ENCODE results near the gene TMEM135.

The TMEM135 gene

DNA sequence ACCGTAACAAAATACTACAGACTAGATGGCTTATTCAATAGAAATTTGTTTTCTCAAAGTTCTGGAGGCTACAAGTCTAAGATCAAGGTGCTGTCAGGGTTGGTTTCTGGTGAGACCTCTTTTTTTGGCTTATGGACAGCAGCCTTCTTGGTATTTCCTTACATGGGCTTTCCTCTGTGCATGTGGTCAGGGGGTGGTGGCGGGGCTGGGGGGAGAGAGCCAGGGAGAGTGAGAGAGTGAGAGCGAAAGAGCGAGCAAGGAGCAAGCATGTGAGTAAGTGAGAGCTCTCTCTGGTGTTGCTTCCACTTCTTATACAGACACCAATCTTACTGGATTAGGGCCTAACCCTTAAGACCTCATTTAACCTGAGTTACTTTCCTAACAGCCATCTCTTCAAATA lies 181.5 kb downstream of the TMEM135 start:
- in situ Hi-C loops (cut with HindIII; ENCODE audit: low pct_ligation_motif_present, low pct_unique_long_range_greater_than_20kb, low sequenced_read_pairs) = no loop called here
- no peak for DNase-seq

DNA sequence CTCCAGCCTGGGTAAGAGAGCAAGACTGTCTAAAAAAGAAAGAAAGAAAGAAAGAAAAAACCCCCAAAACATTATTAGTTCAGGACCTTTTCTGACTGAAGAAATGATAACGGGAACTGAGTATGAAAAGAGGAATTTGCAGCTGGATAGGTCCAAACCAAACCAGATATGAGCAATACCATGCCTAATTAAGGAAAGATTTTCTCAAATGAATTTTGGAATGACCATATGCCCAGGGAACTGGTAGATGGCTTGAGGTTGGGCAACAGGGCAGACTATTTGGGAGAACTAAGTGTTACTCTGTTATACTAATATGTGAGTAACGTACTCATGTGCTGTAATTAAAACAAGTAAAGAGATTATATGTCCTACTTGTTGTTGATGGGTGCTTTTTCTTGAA lies 186.1 kb downstream of the TMEM135 start:
- DNase-seq = no peak
- in situ Hi-C loops (cut with HindIII; ENCODE audit: low pct_ligation_motif_present, low pct_unique_long_range_greater_than_20kb, low sequenced_read_pairs) = no loop called here

DNA sequence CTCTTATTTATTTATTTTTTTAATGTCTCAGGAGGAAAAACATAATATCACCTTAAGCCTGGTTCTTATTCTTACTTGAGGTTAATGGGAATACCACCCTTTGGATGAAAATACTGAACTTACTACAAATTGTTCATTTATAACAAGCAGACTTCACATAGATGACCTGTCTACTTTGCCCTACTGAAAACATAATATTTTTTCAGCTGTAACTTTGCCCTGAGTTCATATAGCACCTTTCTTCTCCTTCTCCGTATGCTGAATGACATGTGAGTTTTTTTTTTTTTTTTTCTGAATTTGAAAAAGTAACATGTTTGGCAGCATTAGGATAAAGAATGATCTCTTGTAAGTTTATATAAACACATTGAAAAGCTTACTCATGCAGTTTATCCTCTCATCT lies 186.8 kb downstream of the TMEM135 start:
- DNase-seq = no peak
- in situ Hi-C loops (cut with HindIII; ENCODE audit: low pct_ligation_motif_present, low pct_unique_long_range_greater_than_20kb, low sequenced_read_pairs) = no loop called here

DNA sequence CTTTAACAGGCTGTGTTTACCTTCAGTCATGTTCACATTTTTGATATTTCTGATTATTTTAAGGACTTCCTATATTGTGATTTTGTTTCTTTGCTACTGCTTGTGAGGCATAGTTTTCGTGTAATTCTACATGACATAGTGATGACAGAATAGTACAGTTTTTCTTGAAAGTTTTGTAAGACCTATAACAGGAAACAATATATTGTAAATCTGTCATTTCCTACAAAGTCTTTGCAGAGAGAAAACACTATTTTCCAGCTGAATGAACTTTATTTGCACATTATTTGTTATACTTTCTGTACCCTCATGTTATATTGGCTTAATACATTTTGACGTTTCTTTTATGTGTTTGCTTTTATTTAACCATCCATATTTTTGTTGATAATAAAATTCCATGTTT lies 191.1 kb downstream of the TMEM135 start:
- DNase-seq = no peak
- in situ Hi-C loops (cut with HindIII; ENCODE audit: low pct_ligation_motif_present, low pct_unique_long_range_greater_than_20kb, low sequenced_read_pairs) = no loop called here

DNA sequence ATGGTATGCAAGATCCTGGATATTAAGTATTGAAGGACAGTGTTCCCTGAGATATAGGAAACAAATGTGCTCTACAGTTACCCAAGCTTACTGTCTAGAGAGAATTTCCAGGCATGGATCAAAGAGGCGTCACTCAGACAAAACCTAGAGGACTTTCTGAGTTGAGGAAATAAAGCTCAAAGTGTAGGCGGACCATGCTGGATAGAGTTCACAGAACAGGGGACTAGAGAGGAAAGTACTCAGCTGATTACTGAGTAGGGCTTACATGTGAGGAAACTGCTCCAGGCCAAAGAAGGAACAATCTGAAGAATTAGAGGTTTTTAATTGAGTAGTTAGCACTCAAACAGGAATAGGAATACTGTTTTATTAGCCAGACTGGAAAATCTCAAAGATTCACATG lies 193.3 kb downstream of the TMEM135 start:
- in situ Hi-C loops (cut with HindIII; ENCODE audit: low pct_ligation_motif_present, low pct_unique_long_range_greater_than_20kb, low sequenced_read_pairs) = no loop called here
- DNase-seq = no peak

DNA sequence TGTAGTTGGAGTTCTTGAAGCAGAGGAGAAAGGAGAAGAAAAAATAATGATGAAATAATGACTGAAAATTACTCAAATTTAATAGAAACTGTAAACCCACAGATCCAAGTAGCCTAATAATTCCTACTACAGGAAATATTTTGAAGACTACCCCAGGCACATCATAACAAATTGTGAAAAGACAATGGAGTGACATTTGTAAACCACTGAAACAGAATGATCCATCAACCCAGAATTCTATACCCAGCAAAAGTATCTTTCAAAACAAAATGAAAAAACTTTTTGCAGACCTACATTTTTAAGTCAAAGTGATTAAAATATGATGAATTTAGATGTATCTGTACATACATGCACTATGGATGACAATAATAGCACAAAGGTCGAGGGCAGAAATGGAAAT lies 194.6 kb downstream of the TMEM135 start:
- DNase-seq = no peak
- in situ Hi-C loops (cut with HindIII; ENCODE audit: low pct_ligation_motif_present, low pct_unique_long_range_greater_than_20kb, low sequenced_read_pairs) = no loop called here

DNA sequence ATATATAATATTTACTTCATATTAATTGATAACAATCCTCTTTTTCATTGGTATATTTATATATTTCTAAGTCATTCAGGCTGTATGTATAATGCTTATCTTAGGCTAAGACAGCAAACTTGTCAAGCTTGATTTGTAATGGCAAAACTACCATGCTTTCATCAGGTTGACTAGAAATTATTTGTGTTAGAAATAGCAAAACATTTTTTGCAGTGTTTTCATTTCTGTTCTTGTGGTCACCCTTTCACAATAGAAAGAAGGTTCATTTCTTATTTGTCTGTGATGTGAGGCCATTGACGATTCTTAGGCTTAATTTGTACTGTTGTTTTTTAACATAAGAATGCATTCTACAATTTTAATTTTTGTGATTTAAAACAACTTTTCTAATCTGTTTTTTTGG lies 197.6 kb downstream of the TMEM135 start:
- no peak for DNase-seq
- in situ Hi-C loops (cut with HindIII; ENCODE audit: low pct_ligation_motif_present, low pct_unique_long_range_greater_than_20kb, low sequenced_read_pairs) = no loop called here

DNA sequence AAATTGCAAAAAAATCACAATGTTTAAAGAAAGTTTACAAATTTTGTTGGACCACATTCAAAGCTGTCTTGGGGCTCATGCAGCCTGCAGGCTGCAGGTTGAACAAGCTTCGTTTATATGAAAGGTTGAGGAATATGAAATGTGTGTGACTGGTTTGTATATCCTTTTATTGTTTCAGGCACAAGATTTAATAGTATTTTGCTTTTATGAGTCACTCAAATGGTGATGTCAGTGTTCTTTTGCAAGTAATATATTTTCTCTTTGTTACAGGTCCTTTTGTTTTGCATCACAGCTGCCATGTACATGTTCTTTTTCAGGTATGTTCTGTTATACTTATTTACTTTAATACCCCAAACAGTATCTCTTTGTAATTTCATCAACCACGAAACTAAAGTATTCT lies 198.6 kb downstream of the TMEM135 start:
- in situ Hi-C loops (cut with HindIII; ENCODE audit: low pct_ligation_motif_present, low pct_unique_long_range_greater_than_20kb, low sequenced_read_pairs) = no loop called here
- DNase-seq = no peak

DNA sequence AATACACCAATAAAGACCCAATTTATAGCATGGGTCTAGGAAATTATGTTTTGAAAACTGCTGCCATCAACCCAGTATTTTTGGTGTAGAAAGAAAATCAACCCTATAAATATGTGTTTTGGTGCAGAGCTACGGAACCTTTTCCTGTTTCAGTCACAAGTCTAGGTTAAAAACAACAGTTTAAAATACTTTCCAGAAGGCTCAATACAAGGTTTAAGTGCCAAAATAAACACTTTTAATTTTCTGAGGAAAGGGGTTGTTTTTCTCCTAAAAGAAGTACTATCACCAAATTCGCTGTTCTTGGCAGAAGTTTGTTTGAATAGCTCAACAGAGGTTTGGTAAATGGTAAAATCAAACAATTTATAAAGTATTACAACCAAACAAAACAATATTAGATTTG lies 201.3 kb downstream of the TMEM135 start:
- in situ Hi-C loops (cut with HindIII; ENCODE audit: low pct_ligation_motif_present, low pct_unique_long_range_greater_than_20kb, low sequenced_read_pairs) = no loop called here
- DNase-seq = no peak

DNA sequence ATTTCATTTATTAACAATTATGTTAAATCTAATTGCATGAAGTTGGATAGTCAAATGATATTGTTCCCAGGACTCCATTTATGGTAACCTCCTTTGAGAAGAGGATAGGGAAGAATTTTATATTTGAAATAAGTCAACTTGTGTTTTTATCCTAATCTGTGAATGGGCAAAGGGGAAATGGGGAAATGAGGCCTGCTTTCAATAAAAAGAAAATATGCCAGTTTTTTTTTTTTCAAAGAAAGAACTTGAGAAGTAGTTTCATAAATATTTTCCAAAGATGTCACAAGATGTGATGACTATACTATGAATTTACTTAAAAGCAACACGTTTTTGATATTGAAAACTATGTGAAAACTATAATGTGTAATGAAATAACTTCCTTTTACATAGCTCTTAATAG lies 201.8 kb downstream of the TMEM135 start:
- in situ Hi-C loops (cut with HindIII; ENCODE audit: low pct_ligation_motif_present, low pct_unique_long_range_greater_than_20kb, low sequenced_read_pairs) = no loop called here

DNA sequence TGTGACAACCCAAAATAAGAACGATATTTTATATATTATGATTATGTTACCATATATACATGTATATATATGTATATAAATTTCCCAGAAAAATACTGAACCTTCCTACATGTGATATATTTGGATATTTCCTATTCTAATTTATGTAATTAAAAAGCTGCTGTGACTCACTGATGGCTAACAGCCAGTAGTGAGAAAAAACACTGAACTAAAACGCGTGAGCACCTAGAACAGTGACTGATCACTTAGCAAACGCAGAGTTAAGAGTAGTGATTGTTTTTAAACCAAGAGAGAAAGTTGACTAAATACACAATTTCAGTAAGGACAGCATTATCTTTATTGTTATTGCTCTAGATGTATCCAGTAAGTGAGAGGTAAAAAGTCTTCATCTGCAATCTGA lies 213.8 kb downstream of the TMEM135 start:
- no peak for DNase-seq
- in situ Hi-C loops (cut with HindIII; ENCODE audit: low pct_ligation_motif_present, low pct_unique_long_range_greater_than_20kb, low sequenced_read_pairs) = no loop called here

More for the DNA sequence above, 201.8 kb downstream of the TMEM135 start:
- DNase-seq = no peak

DNA sequence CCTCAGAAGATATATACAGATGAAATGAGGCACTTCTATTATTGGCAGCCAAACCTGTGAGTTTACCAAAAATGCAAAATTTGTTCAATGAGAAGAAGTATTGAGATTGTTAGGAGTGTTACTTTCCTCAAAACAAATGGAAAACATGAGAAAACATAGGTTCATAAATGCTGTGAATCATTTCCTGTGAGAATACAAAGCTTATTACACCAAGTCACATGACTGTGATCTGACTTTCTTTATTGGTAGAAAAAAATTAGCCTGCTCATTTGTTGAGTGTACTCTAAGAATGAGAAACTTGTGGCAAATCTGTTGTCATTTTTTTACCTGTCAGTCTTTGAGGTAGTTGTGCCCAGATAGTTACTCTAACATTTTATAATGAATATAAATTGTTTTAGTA lies 215.1 kb downstream of the TMEM135 start:
- in situ Hi-C loops (cut with HindIII; ENCODE audit: low pct_ligation_motif_present, low pct_unique_long_range_greater_than_20kb, low sequenced_read_pairs) = no loop called here
- no peak for DNase-seq

DNA sequence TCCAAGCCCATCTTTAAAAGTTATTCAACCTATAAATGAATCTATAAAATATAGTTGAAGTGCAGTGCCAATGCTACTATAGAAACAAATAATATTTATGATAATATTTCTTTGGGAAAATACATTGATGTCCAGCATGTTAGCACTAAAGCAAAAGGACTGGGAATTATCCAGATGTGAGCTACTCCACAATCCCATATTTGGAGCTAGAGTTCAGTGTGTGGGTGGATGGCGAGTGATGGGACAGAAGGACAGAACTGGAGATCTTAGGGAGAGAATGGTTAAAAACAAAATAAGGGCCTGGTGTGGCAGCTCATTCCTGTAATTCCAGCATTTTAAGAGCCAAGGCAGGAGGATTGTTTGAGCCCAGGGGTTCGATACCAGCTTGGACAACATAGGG lies 216.8 kb downstream of the TMEM135 start:
- in situ Hi-C loops (cut with HindIII; ENCODE audit: low pct_ligation_motif_present, low pct_unique_long_range_greater_than_20kb, low sequenced_read_pairs) = no loop called here

DNA sequence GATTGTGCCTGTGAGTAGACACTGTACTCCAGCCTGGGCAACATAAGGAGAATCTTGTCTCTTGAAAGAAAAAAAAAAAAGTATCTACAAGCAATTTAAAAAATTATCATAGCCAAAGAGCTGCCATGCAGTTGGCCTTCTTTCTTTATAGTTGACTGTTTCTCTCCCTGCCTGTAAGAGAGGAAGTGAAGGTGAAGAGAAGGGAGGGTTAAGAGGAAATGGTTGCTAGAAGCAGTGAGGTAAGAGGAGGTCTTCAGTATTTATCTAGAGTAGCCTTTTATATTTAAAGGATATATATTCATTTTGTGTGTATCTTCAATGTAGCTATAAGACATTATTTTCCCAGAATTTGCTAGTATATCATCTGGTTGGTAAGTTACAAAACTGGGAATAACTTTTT lies 217.9 kb downstream of the TMEM135 start:
- DNase-seq = no peak
- in situ Hi-C loops (cut with HindIII; ENCODE audit: low pct_ligation_motif_present, low pct_unique_long_range_greater_than_20kb, low sequenced_read_pairs) = no loop called here

More for the DNA sequence above, 216.8 kb downstream of the TMEM135 start:
- DNase-seq = no peak

DNA sequence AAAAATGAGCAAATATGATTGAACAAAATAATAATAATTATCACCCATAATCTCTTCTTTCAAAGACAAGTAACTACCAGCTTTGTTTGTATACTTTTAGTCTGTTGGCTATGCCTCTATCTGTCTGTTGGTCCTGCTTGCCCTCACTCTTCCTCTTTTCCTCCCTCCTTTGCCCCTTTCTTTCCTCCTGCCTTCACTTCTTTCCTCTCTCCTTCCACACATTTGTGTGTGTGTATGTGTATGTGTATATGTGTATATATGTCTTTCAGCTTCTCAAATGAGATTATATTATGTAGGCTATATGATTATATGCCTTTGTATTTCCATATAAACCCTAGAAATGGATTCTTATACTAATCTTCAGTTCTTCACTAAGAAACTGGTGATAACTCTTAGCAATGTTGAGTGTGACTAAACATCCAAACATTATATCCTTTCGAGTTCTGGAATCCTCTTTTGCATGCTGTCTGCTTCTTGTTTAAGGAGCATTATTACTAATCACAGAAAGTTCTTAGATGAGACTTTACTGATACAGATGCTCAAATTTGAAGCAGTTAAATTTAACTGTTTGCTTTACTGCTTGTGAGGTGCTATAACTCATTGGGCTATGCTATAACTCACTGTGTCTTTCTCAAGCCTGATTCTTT lies 219.1 kb downstream of the TMEM135 start:
- in situ Hi-C loops (cut with HindIII; ENCODE audit: low pct_ligation_motif_present, low pct_unique_long_range_greater_than_20kb, low sequenced_read_pairs) = no loop called here
- no peak for DNase-seq

DNA sequence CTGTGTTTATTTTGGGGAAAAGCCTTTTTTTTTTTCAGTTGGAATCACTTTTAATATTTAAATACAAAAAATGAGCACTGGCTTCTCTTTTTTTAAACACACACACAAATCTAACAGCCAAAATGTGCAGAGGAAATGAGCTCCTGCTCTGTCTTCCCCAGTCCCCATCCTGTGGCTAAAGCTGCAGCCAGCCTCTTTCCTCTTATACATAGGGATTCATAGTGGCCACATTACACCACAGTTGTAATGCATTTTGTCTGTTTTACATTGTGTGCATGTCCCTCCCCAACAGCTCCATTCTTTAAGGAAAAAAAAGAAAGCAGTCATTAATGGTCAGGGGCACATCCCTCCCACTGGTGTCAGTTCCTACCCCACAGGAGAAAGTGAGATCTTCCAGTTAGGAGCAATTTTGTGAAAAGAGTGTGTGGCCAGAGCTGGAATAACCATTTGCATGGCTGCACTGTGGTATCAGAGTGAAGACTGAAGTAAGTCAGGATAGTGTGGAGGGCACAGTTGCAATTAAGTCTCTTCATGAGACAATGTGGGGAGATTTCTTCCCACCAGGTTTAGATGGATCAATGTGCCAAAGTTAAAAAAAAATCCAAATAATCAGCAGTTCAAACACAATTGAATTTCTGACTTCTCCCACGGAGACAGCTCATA lies 220.6 kb downstream of the TMEM135 start:
- in situ Hi-C loops (cut with HindIII; ENCODE audit: low pct_ligation_motif_present, low pct_unique_long_range_greater_than_20kb, low sequenced_read_pairs) = no loop called here
- no peak for DNase-seq

DNA sequence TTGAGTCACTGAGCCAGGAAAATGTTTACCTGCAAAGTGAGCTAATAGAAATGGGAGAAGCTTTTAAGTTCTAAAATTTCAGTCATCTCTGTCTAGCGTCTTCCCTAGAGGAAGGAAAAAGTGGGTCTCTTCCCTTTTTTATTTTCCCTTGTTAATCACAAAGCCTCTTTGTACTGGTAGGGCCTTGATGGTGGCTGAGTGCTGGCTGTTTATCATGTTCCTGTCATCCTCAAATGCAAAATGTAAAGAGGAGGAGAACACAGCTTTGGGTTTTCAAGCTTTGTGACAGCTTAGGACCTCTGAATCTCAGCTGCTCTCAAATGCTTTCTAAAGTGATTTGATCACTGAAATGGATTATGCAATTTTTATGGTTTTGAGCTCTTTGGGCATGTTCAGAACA lies 222.0 kb downstream of the TMEM135 start:
- in situ Hi-C loops (cut with HindIII; ENCODE audit: low pct_ligation_motif_present, low pct_unique_long_range_greater_than_20kb, low sequenced_read_pairs) = no loop called here
- no peak for DNase-seq

DNA sequence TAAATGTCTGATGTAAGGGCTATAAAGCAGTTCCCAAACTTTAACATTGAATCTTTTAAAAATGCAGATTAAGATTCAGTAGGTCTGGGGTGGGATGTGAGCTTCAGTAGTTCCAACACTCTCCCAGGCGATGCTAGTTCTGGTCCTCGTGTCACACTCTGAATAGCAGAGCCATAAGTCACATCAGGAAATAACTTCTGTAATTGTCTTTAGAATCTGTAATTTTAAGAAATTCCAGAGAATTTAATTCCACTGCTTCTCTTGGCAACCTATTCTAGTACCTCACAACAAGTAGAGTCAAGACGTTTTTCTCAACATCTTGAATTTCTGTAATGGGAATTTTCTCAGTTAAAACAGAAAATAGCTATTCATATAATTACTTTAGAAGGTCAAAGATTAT lies 223.1 kb downstream of the TMEM135 start:
- in situ Hi-C loops (cut with HindIII; ENCODE audit: low pct_ligation_motif_present, low pct_unique_long_range_greater_than_20kb, low sequenced_read_pairs) = no loop called here
- no peak for DNase-seq

DNA sequence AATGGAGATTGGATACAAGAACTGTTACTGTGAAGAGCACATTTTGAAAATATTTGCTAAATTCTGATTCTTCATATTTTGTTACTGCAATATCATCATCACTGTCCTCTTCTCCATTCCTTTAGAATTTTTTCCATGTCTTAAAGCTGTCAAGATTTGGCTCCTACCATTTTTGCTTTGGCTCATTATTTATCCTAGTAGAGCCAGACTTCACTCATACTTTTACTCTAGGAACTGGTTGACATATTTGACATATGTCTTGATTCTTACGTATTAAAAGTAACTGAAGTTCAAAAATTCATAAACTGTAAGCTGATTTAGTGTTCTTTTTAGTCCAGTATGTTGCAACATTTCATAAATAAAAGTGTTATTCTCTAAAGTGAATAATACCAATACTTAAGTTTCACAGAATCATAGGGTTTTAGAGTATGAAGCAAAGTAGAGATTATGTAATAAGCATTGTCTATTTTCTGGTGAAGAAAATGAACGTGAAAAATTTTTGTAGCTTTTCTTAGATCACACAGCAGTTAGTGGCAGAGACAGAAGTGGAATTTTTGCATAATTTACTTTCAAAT lies 225.6 kb downstream of the TMEM135 start:
- no peak for DNase-seq

DNA sequence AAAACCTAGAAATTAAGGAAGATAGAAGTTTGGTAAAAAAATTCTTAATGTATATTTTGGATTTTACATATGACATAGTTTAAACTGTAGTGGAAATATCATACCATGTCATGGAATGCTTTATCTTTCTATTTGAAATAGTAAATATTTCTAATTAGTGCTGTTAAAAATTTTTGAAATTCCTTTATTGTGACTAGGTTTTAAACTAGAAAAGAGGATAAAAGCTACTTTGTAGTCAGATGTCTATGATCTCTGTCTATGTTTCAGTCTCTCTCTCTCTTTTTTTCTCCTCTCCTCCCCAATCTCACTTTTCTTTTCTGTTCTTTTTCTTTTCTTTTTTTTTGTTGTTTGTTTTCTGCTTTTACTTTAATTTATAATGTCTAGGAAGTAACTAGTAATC lies 226.2 kb downstream of the TMEM135 start:
- DNase-seq = no peak
- in situ Hi-C loops (cut with HindIII; ENCODE audit: low pct_ligation_motif_present, low pct_unique_long_range_greater_than_20kb, low sequenced_read_pairs) = no loop called here

More for the DNA sequence above, 225.6 kb downstream of the TMEM135 start:
- in situ Hi-C loops (cut with HindIII; ENCODE audit: low pct_ligation_motif_present, low pct_unique_long_range_greater_than_20kb, low sequenced_read_pairs) = no loop called here
